HG03520 (cell line): ENCODE measurements around the gene PLD3.
"Not testable (repeated sequence)": the region's sequence is repeated elsewhere in the genome, so short reads cannot be mapped to it uniquely, and the experiment has no call there.

ENCODE experiments used
- ATAC-seq: cut with Tn5 transposase; IDR thresholded peaks from one replicate; pipeline ENCODE4 v1.9.1; 2021; ENCODE audit warnings: mild to moderate bottlenecking, moderate library complexity; ENCODE audit not compliant: unreplicated experiment

The PLD3 gene

DNA sequence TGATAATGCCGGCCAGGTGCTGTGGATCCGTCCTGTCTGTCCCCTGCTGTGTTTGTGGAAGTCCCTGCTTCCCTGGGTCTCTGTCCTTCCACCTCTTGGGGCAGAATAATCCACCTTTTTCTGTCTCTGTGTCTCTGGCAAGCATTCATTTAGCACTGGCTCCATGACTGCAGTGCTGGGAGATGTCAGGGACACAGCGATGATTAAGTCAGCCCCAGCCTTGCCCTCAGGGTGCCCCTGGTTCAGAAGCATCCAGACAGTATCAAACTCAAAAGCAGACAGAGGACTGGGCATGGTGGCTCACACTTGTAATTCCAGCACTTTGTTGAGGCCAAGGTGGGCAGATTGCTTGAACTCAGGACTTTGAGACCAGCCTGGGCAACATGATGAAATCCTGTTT lies 40.0 kb downstream of the PLD3 start:
- no peak for ATAC-seq

DNA sequence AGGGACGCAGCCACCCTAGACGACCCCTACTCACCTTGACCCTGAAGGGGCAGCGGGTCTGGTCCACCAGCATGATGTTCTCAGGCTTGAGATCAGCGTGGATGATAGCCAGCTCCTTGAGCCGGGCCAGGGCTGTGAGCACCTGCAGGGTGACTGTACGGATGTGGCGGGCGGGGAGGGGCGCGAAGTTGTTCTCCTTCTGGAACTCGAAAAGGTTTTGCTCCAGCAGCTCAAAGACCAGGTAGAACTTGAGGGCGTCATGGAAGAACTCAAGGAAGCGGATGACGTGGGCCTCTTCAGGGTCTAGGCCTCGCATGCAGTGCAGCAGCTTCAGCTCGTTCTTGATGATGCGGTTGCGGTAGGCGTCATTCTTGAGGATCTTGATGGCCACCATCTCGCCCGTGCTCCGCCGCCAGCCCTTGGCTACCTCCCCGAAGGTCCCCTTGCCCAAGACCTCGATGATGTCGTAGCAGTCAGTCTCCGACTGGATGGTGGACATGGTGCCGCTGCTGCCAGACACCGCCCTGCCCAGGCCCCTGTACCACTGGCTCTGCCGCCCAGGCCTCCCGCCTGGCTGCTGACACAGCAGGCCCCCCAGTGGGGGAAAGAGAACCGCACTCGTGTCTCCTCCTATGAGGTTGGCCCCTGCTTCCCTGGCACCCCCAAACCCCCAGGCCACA lies 41.0 kb downstream of the PLD3 start:
- ATAC-seq: no peak

DNA sequence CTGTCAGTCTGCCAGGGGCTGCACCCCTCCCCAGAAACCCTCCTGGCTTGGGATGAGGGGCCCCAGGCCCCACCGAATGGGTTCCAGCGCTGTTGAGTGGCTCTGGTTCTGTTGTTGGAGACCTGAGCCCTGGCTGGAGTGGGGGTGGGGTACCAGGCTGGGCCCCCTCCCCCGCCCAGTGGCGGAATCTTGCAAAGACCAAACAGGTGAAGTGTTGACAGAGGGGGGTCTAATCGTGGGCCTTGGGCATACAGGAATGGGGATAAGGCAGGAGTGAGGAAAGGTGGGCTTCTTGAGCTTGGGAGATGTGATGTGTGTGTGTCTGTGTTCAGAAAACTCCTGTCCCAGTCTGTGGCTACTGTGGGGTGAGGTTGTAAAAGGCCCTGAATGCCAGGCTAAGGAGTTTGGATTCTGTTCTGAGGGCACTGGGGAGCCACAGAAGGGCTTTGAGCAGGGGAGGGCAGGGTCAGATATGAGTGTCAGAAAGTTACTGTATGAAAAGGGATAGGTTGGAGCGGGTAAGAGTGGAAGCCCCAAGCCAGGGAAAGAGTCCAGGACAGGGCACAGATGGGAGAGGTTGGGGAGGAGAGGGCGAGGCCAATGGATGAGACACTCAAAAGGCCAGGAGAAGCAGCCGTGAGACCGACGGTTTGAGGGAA lies 41.7 kb downstream of the PLD3 start, which contains the start of gene HIPK4:
HIPK4 (minus strand) TSS at position 98 of the 659 bp plus-strand sequence. CDS start 279 bp downstream, outside the sequence.
- no peak for ATAC-seq

DNA sequence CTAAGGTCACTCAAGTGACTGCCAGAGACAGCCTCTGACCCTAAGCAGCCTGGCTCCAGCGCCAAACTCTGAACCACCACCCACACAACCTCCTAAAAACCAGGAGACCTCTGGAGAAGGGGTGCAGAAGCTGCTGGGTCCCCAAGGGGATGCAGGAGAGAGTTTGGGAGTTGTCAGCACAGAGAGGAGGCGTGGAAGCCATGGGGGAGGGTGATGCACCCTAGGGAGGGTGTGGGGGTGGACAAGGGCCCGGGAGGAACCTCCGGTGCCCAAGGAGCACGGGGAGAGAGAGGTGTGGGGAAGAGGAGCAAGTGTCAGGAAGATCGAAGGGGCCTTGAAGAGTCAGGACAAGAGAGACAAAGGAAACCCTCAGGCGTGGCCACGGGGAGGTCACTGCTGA lies 43.6 kb downstream of the PLD3 start:
- ATAC-seq: no peak

DNA sequence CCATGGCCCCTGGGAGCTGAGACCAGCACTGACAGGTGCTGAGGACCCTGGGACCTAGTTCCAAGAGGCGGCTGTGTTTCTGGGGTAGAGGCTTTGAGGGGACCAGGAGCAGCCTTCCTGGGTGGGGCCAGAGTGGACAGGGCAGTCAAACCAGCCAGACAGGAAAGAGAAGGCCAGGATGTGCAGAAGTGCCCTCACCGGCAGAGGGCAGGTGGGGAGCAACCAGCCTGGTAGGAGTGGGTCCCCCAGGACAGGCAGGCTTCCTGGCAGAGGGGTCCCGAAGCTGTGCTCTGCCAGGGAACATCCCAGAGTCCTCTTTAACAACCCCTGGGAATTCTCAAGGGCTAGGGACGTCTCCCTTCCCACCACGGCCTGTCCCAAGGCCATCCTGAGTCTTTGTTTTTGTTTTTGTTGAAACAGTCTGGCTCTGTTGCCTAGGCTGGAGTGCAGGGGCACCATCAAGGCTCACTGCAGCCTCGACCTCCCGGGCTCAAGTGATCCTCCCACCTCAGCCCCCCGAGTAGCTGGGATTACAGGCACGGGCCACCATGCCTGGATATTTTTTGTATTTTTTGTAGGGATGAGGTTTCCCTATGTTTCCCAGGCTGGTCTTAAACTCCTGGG lies 44.5 kb downstream of the PLD3 start:
- ATAC-seq: no peak

DNA sequence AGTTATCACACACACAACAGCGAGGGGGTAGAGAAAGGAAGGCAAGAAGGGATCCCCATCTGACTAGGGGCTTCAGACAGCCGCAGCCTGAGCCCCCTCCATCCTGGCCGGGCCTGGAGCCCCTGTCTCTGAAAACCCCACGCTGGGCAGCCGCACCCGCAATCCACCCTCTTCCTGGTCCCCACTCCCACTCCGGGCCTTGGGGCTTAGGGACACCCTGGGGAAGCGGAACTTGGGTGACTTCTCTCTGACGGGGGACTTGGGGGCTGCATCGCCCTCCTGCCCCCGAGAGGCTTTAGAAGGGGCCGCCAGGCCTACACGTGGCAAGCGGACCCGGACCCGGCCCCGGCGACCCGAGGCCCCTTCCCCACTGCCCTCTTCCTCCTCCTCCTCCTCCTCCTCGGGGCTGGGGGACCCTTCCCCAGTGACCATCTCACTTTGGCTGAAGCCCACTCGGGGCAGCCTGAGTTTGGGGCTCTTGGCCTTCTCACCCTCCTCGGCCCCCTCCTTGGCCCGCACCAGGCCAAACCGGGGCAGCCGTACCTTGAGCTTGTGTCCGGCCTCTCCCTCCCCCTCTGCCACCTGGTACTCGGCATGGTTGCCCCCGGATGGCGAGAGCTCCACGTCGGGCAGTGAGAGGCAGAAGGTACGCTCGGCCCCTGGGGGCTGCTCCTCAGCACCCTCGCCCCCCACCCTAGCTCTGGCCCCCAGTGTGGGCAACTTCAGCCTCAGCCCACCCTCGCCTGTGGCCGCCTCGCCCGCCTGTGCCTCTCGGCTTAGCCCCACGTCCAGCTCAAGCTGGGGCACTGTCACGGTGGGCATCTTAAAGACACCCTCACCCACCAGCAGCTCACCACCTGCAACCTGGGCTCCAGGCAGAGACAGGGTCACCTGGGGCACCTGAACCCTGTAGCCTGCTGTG lies 45.7 kb downstream of the PLD3 start:
- no peak for ATAC-seq

DNA sequence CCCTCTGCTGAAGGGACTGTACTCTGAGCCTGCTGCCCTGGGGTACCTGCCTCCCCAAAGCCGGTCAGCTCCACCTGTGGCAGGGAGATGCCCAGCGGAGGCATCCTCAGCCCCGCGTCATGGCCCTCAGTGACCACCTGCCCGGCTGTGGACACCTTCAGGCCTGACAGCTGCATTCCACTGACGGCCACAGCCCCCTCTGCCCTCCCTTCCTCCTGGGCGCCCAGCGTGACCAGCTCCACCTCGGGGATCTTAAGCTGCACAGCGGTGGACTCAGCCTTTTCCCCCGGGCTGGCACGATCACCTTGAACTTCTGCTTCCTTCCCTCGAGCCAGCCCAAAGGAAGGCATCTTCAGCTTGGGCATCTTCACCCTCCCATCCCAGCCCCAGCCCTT lies 46.3 kb downstream of the PLD3 start:
- ATAC-seq: no peak

DNA sequence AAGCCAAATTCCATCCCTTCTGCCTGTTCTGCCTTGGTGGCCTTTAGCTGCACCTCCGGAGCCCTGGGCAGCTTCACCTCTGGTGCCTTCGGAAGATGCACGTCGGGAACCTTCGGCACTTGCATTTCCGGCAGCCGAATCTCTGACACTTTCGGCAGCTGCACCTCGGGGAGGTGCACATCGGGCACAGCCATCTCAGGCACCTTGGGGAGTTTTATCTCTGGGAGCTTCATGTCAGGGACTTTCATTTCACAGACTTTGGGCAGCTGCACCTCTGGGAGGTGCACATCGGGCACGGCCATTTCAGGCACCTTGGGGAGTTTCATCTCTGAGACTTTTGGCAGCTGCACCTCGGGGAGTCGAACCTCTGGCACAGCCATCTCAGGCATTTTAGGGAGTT lies 47.5 kb downstream of the PLD3 start:
- no peak for ATAC-seq

DNA sequence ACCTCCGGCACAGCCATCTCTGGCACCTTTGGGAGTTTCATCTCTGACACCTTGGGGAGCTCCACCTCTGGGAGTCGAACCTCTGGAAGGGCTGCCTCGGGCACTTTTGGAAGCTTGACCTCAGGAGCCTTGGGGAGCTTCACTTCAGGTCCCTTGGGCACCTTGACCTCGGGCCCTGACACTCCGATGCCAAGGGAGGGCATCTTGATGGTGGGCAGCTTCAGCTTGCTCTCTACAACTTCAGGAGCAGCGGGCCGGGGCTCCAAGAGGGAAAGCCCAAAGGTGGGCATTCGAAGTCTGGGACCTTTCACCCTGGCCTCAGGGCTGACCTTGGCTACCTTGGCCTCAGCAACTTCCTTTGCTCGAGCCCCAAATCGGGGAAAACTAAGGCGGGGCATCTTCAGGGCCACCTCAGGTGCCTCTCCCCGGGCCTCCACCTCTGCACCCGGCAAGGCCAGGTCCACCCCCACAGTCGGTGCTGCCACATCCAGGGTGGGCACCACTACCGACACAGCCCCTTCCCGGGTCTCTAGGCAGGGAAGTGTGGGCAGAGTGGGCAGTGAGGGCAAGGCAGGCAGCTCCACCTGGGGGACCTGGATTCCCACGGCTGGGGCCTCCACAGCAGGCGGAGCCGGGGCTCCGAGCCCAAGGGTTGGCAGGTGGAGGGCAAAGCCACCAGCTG lies 48.5 kb downstream of the PLD3 start:
- no peak for ATAC-seq

DNA sequence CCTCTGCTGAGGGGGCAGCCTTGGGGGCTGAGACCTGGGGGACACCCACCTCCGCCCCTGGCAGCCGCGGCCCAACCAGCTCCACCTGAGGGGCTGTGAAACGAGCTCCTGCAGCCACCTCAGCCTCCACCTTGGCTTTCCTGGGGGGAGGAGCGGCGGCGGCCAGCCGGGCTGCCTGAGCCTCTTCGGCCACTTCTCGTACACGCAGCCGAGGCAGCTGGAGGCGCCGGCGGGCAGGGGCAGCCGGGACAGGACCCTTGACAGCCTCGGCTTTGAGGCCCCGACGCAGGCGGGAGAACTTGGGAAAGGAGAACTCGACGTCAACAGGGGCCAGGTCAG lies 49.0 kb downstream of the PLD3 start:
- ATAC-seq: no peak

DNA sequence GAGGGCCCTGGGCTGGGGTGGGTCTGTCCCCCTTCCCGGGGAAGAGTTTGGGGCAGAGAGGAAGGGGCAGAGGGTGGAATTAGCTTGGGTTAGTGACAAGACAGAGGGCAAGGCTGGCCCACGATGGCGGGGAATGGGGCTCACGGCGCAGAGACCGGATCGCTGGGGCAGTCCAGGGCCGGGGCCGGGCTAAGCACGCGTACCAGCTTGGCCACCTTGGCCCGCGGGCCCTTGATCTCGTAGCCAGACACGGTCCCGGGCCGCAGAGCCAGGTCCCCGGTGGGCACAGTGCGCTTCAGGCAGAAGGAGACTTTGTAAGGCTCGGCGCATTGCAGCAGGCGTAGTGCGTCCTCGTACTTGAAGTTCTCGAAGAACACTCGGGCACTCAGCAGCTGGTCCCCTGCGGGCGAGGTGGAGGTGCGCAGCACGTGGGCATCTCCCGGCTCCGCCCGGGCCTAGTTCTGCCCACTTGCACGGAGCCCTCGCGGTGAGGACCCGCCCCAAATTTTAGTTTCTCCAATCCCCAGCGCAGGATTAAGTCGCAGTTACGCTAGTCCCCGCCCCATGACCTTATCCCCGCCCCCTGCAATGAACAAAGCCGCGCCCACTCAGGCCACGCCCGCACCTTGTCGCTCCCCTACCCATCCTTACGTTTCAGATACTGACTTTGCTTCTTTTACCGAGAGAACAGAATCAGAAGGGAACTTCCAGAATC lies 50.1 kb downstream of the PLD3 start:
- no peak for ATAC-seq

DNA sequence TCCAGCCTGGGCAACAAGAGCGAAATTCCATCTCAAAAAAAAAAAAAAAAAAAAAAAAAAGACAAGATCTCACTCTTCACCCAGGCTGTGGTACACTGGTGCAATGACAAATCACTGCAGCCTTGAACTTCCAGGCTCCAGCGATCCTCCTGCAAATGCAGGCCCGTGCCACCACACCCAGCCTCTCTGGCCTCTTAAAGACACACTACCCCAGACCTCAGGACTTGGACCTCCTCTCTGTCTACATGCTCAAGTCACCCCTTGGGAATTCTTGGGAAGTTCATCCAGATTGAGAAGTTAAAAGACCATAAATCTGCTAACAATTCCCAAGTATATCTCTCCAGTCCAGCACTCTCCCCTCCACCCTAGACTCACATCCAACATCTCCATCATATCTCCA lies 52.1 kb downstream of the PLD3 start:
- no peak for ATAC-seq

DNA sequence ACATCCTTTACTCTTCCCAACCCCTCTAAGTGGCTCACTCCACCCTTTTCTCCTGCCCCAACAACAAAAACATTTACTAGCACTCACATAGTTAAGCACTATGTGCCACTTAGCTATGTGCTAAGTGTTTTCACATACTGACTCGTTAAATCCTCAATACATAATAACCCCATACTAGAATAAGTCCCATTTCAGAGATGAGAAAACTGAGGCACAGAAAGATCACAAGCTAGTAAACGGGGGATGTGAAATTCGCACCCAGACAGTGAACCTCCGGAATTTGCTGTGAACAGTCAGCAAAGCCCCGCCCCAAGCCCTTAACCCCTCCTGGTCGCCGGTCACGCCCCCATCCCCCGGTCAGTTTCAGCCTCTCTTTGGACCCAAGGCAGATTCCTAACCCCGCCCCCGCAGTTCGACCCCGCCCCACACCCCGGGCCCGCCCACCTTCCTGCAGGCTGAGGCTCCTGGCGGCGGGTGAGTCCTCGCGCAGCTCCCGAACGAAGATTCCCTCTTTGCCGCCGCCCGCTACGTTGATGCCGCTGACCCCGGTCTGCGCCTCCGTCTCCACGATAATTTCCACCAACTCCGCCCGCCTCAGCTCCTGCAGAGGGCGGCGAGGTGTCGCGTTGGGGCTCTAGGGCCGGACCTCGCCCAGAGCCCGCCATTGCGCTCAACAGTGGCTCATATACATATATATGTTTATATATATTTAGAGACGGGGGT lies 54.9 kb downstream of the PLD3 start:
- no peak for ATAC-seq

DNA sequence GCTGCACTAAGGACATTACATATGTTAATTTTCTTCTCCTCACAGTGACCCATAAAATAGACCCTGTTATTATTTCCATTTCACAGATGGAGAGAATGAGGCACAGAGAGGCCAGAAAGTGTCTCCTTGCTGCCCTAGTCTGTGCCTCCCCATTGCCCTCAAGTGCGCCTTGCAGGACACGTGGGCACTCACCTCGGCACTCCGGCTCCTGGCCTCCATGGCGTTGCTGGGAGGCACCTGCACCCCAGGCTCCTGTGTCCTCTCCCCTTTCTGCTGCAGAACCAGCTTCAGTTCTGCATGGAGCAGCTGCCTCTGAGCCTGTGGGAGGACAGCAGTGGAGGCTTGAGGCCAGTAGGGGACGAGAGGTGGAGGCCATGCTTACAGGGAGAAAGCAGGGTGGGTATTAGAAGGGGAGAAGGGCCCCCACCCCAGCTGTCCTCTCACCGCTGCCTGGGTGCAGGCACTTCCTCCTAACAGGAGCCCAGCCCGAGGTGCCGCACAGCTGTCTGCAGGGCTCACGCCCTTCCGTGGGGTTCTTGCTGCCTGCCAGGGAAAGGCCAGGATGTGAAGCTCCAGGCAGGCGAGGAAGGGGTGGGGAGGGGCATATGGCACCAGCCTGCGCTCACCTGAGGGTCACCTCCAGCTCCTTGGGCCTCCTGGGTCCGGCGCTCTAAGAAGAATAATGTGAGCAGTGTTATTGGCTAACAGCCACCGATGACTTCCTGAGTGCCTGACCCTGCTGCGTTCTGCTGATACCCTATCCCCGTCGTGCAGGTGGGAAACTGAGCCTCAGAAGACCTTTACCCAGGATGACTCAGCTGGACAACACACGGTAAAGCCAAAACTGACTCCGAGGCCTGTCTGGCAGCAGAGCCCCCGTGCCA lies 59.5 kb downstream of the PLD3 start:
- no peak for ATAC-seq

DNA sequence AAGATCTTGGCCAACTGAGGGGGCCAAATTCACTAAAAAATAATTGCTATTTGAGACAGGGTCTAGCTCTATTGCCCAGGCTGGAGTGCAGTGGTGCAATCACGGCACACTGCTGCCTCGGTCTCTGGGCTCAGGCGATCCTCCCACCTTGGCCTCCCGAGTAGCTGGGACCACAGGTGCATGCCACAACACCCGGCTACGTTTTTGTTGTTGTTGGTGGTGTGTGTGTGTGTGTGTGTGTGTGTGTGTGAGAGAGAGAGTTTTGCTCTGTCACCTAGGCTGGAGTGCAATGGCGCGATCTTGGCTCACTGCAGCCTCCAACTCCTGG lies 60.1 kb downstream of the PLD3 start:
- ATAC-seq: not testable (repeated sequence)

DNA sequence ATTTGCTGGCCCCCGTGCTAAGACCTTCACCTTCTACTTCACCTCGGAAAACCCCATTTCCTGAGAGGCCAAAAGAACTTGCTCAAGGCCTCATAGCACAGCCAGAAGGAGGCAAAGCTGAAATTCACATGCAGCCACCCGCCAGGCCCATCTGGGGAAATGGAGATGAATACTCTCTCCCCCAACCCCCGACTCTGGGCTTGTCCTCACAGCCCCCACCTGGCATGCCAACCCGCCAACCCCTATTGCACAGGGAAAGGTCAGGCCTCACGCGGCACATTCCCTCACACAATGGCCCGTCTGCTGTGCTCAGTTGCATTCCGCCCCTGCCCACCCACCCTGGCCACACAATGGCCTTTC lies 61.5 kb downstream of the PLD3 start:
- no peak for ATAC-seq

DNA sequence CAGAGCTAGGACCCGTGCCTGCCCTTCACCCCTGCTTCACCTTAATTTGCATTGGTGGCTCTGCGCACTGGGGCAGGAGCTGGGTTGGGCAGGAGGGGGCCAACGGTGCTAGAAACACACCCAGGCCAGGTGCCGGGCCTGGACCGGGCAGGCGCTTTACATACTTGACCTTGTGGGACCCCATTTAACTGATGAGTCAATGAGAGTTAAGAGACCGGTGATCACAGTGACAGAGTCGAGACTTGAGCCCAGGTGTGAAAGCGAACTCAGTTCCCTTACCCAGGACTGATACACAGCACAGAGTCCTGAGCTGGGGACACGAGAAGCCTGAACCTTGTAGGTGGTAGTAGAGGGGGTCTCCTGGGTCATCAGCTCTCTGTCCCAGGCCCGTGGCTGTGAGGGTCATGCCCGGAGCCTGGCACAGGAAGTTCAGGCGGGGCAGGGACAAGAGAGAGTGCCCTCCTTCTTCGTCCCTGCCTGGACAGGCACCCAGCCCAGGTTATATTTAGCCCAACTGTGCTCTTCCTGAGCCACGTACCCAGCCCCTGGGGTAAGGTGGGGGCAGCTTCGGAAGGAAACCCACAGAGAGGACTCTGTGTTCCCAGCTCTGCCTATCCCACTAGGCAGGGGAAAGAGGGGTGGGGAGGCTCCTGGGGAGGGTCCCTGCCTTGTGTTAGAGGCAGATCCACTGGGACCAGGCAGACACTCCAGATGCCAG lies 62.8 kb downstream of the PLD3 start:
- no peak for ATAC-seq

DNA sequence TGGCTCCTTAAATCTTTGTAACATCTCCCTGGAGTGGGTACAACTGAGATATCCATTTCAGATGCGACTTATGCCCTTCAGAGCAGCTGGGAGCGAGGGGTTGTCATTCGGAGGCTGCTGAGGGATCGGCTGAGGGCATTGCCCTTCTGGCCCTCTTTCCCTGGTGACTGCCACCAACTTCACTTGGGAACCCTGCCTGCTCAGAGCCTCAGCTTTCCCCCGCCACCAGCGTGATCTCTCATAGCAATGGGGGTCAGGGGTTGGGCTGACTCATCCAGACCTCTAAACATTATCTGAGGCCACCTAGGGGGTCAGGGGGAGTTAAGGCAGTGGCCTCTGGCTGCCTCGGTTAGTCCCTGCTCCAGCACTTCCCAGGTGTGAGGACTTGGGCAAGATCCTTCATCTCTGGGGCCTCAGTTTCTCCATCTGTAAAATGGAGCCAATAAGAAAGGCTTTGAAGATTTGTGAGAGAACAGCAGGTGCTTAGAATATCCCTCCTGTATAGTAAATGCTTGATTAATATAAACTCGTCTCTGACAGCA lies 63.5 kb downstream of the PLD3 start:
- ATAC-seq: no peak
